IMR-90 (cell line): ENCODE data around the gene SPATA21.
"Not testable (repeated sequence)": the region's sequence is repeated elsewhere in the genome, so short reads cannot be mapped to it uniquely, and the experiment has no call there.

Experiments
- CEBPB ChIP-seq: IDR thresholded peaks from 2 replicates; pipeline ENCODE4 v1.6.1; 2012; ENCODE audit warnings: low read depth, low read length, improper control_type of control experiment
- CTCF ChIP-seq: conservative IDR thresholded peaks from 2 replicates; pipeline ENCODE4 v1.5.1; 2012; ENCODE audit warnings: mild to moderate bottlenecking, low read depth, low read length, improper control_type of control experiment
- MAZ ChIP-seq: IDR thresholded peaks from 2 replicates; pipeline ENCODE4 v1.6.1; 2012; ENCODE audit warnings: low read depth, mild to moderate bottlenecking, low read length, improper control_type of control experiment, moderate library complexity, borderline replicate concordance
- POLR2A ChIP-seq: IDR thresholded peaks from 2 replicates; pipeline ENCODE4 v1.6.1; 2012; ENCODE audit warnings: mild to moderate bottlenecking, low read depth, low read length
- RCOR1 ChIP-seq: IDR thresholded peaks from 2 replicates; pipeline ENCODE4 v1.6.1; 2012; ENCODE audit warnings: mild to moderate bottlenecking, low read length, improper control_type of control experiment; ENCODE audit not compliant: insufficient replicate concordance
- RFX5 ChIP-seq: IDR thresholded peaks from 2 replicates; pipeline ENCODE4 v1.8.0; 2012; ENCODE audit warnings: low read depth, mild to moderate bottlenecking, low read length, moderate library complexity

- TF ChIP-seq CTCF: peak; percentile 16; the same call in 1 of the 2 replicates
- TF ChIP-seq POLR2A, RCOR1, RFX5, MAZ, CEBPB: not testable (repeated sequence)
Measured at GRCh38 chr1:16474891-16475290, 37.7 kb upstream of the SPATA21 start.
